Right lobe of liver (tissue), 4 donors: ENCODE data around the gene SUPT6H.

Experiments
- POLR2A ChIP-seq: fragments of 450-650 bp; IDR thresholded peaks from one replicate; pipeline ENCODE4 v1.6.1; 2017; ENCODE audit warnings: antibody characterized with exemption, mild to moderate bottlenecking
- TF ChIP-seq, protein P1 (sequence below), 4 donors: fragments of 200-600 bp in 3 of 4; fragments of 450-650 bp in 1 of 4; IDR thresholded peaks; one replicate each; pipeline versions ENCODE4 v1.5.1 to v1.8.0; 2016 to 2022; ENCODE audit warnings: antibody characterized with exemption in 4 of 4, mild to moderate bottlenecking in 2 of 4
- donor health status: DM: no; HTN: no; CAD: no.
- donor health status: DM: no; HTN: no; CAD: no.
- donor health status: DM: no; HTN: yes; CAD: no.

DNA sequence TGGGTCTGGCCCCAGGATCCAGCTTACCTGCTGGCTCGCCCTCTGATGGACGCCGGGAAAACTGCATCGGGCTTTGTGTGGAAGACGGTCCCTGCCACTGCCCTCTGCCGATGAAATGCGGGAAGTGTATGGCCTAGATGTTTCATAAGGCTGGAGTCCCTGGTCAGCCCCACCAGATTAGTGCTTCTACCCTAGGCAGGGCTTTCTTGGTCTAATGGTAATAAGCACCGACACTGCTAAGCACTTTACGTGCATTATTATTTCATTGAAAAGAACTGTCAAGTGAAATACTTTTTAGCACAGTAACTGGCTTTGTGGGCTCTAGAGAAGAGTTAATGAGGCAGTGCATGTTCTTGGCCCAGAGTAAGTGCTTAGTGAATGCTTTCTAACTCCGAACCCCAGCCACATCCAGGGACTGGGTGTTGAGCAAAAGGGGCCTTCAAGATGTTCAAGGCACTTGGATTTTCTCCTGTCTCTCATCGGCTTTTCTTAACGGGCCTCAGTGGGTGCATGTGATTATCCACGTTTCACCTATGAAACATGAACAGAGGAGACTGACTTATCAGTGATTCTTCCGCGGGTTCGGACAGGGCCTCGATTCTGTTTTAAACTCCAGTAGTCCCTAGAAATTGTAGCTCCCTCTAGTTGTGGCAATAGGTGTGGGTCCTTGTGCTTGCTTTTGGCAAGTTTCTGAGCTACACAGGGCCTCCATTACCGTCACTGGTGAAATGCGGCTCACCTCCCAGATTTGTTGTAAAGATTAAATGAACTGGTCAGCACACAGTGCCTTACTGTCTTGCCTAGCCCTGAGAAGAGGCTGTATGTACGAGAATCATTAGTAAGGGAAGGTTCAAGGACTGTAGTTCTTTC is 88.4 kb downstream of the SUPT6H start:
- TF ChIP-seq POLR2A = no peak
- TF ChIP-seq, protein P1, sequence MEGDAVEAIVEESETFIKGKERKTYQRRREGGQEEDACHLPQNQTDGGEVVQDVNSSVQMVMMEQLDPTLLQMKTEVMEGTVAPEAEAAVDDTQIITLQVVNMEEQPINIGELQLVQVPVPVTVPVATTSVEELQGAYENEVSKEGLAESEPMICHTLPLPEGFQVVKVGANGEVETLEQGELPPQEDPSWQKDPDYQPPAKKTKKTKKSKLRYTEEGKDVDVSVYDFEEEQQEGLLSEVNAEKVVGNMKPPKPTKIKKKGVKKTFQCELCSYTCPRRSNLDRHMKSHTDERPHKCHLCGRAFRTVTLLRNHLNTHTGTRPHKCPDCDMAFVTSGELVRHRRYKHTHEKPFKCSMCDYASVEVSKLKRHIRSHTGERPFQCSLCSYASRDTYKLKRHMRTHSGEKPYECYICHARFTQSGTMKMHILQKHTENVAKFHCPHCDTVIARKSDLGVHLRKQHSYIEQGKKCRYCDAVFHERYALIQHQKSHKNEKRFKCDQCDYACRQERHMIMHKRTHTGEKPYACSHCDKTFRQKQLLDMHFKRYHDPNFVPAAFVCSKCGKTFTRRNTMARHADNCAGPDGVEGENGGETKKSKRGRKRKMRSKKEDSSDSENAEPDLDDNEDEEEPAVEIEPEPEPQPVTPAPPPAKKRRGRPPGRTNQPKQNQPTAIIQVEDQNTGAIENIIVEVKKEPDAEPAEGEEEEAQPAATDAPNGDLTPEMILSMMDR (IDR thresholded peaks at IDR 0.05) = peak; percentile 99 to 100 (median 100)
